BE2C (cell line): ENCODE measurements around the gene ROS1.

Experiments used
- DNase-seq: peaks from one replicate; pipeline ENCODE4 v3.0.0-alpha.2; 2020
- H3K27me3 ChIP-seq: fragments of 250-450 bp; sonication (Bioruptor Pico); 2 replicates; pipeline ENCODE4 v1.5.1; 2020; ENCODE audit warnings: mild to moderate bottlenecking
- H3K36me3 ChIP-seq: fragments of 250-450 bp; sonication (Bioruptor Pico); 2 replicates; pipeline ENCODE4 v1.5.1; 2020; ENCODE audit warnings: mild to moderate bottlenecking
- H3K4me1 ChIP-seq: fragments of 250-450 bp; sonication (Bioruptor Pico); 2 replicates; pipeline ENCODE4 v1.5.1; 2020
- H3K4me3 ChIP-seq: 2 replicates; pipeline ENCODE4 v1.5.1; 2011; ENCODE audit warnings: low read depth, low read length
- H3K9me3 ChIP-seq: fragments of 250-450 bp; sonication (Bioruptor Pico); 2 replicates; pipeline ENCODE4 v1.5.1; 2020
- TF ChIP-seq, protein P1 (sequence below): IDR thresholded peaks from 2 replicates; pipeline ENCODE4 v1.5.1; 2012; ENCODE audit warnings: mild to moderate bottlenecking, low read depth, low read length

The ROS1 gene

DNA sequence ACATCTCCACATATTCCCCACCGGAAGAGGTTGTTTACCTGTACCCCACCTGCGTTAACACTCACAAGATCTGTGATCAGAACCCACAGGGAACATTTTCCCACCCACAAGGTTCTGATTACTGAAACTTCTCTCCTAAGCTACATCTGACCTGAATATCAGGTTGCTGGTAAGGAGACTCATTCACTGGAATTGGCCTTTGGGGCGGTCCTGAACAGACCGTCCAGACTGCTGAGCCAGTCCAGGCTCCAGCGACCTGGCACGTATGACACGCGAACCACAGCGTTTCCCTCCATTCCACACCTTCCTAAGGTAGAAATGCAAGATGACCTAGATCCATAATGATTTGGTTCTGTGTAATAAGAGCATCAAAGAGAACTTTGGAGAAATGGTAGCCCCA, 150.5 kb downstream of the ROS1 start:
- no peaks in the 10 kb centered on the region for H3K9me3 ChIP-seq
- H3K27me3 ChIP-seq, result peaks cover 63% of the 10 kb centered on the region
- no peak for DNase-seq
- no peaks in the 10 kb centered on the region for H3K36me3 ChIP-seq
- no peaks in the 10 kb centered on the region for H3K4me1 ChIP-seq
- H3K4me3 ChIP-seq, result no peak overlapping the region
- TF ChIP-seq, protein P1, sequence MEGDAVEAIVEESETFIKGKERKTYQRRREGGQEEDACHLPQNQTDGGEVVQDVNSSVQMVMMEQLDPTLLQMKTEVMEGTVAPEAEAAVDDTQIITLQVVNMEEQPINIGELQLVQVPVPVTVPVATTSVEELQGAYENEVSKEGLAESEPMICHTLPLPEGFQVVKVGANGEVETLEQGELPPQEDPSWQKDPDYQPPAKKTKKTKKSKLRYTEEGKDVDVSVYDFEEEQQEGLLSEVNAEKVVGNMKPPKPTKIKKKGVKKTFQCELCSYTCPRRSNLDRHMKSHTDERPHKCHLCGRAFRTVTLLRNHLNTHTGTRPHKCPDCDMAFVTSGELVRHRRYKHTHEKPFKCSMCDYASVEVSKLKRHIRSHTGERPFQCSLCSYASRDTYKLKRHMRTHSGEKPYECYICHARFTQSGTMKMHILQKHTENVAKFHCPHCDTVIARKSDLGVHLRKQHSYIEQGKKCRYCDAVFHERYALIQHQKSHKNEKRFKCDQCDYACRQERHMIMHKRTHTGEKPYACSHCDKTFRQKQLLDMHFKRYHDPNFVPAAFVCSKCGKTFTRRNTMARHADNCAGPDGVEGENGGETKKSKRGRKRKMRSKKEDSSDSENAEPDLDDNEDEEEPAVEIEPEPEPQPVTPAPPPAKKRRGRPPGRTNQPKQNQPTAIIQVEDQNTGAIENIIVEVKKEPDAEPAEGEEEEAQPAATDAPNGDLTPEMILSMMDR, result no peak

DNA sequence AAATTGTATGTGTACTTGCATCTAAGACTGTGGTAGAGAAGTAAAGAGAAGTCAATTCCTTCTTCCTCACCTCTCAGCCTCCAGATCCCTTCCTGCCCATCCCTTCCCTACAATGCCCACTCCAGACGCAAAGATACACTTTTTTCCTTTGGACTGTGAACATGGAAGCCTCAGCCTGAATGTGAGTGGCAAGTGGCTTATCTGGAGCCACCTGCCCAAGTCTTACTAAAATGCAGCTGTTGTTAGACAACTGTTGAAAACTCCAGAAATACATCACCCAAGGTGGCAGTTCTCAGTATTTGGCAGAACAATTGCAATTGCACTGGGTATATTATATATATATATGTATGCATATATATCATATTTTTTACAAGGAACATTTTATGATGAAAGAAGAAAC, 152.9 kb downstream of the ROS1 start:
- no peak overlapping the region for H3K4me3 ChIP-seq
- H3K4me1 ChIP-seq, result no peaks in the 10 kb centered on the region
- DNase-seq, result no peak
- H3K9me3 ChIP-seq, result no peaks in the 10 kb centered on the region
- TF ChIP-seq, protein P1, result no peak
- no peaks in the 10 kb centered on the region for H3K36me3 ChIP-seq
- peaks cover 80% of the 10 kb centered on the region for H3K27me3 ChIP-seq

DNA sequence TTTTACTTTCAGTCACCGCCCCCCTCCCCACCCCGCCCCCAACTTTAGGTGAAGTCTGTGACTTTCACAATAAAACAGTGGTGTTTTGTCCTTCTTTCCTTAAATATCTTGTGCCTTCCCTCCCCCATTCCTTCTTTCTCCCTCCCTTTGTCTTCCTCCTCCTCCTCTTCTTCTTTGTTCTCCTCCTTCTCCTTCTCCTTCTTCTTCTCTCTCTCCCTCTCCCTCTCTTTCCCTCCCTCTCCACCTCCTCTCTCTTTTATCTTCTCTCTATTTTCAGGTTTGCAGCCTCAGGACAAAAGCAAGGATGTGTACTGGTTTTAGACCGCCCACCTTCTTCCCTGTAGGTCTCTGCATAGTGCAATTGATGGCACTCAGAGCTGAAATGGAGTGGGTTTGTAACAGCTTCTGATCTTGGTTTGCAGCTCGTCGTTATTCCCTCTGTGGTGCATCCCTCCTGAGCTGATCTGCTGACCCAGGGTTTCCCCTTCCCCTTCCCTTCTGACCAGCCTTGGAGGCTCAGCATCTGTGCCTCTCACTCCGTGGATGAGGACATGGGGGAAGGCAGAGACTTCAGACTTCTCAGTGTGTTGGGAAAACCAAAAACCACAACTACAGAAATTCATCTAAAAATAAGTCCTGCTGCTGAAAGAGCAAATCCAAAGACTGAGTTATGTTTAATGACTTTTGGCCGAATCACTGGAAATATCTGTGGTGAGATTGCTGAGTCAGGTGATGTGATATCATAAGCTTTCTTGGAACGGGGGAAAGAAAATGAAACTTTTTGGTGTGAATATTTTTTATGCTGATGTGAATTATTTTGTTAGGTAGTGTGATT, 153.5 kb downstream of the ROS1 start:
- TF ChIP-seq, protein P1, result no peak
- Histone ChIP-seq H3K27me3 (peaks cover 86% of the 10 kb centered on the region), H3K36me3 (no peaks in the 10 kb centered on the region), H3K4me3 (no peak overlapping the region), H3K9me3 (no peaks in the 10 kb centered on the region), H3K4me1 (no peaks in the 10 kb centered on the region)
- no peak for DNase-seq

DNA sequence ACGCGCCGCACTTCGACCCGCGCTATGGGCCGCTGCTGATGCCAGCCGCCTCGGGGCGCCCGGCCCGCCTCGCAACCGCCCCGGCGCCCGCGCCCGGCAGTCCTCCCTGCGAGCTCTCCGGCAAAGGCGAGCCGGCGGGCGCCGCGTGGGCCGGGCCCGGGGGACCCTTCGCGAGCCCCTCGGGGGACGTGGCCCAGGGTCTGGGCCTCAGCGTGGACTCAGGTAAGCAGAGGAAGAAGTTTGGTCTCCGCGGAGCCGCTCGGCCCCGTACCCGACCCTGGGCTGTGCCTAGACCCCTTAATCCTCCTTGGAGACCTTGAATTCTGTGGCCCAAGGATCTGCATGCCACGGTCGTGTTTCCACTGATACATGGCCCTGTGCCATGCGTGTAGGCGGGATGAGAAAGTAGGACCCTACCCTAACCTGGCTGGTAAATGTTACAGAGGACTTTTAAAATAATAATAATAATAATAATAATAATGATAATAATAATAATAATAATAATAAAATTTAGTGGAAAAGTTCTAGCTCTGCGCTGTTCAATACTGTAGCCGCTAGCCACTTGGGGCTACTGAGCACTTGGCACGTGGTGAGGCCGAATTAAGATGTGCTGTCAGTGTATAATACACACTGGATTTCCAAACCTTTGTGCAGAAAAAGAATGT, 154.8 kb downstream of the ROS1 start:
- no peak for DNase-seq
- Histone ChIP-seq H3K4me1 (no peaks in the 10 kb centered on the region), H3K36me3 (no peaks in the 10 kb centered on the region), H3K9me3 (no peaks in the 10 kb centered on the region), H3K4me3 (no peak overlapping the region), H3K27me3 (peaks cover 92% of the 10 kb centered on the region)
- TF ChIP-seq, protein P1, result no peak

DNA sequence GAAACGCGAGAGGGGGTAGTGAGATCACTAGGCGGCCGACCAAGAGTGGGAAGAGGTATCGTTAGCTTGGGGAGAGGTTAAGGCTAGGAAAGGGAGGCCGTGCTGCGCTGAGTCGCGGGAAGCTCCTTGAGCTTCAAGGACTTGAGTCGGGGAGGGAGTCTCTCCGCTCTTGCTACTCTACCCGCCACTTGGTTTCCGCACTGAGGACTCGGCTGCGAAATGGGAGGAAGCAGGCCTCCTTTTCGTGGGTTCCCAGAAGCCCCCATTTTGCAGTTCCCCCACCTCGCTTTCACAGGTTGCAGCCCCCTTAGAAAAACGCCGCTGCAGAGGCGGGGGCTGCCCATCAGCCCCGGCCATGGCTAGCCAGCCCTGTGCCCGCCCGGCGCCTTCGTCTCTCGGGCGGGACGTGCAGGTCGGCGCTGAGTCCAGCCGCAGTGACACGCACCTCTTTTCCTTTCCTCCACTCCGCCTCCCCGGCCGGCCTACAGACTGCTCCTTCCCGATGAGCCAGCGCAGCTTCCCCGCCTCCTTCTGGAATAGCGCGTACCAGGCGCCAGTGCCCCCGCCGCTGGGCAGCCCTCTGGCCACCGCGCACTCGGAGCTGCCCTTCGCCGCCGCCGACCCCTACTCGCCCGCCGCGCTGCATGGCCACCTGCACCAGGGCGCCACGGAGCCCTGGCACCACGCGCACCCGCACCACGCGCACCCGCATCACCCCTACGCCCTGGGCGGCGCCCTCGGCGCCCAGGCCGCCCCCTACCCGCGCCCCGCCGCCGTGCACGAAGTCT, 155.5 kb downstream of the ROS1 start:
- H3K27me3 ChIP-seq, result peaks cover 91% of the 10 kb centered on the region
- no peaks in the 10 kb centered on the region for H3K4me1 ChIP-seq
- TF ChIP-seq, protein P1, result no peak
- H3K36me3 ChIP-seq, result no peaks in the 10 kb centered on the region
- no peaks in the 10 kb centered on the region for H3K9me3 ChIP-seq
- DNase-seq, result no peak
- H3K4me3 ChIP-seq, result no peak overlapping the region
